LNCaP clone FGC (cell line): ENCODE measurements around the gene MFAP3L.
A peak's percentile ranks its signal among the peaks of the same experiment; 100 is the strongest.
"Not testable (repeated sequence)": the region's sequence is repeated elsewhere in the genome, so short reads cannot be mapped to it uniquely, and the experiment has no call there.

Experiments
- DNase-seq: peaks from one replicate; pipeline ENCODE4 v3.0.0-alpha.2; 2011; ENCODE audit warnings: low read depth
- H3K4me3 ChIP-seq: 2 replicates; pipeline ENCODE4 v1.5.1; 2011; ENCODE audit warnings: mild to moderate bottlenecking, low read depth, low read length, control low read depth
- TF ChIP-seq, protein P1 (sequence below): IDR thresholded peaks from 2 replicates; pipeline ENCODE4 v1.5.1; 2012; ENCODE audit warnings: mild to moderate bottlenecking; ENCODE audit not compliant: control insufficient read depth, insufficient read depth; ENCODE audit errors: extremely low read depth

Gene MFAP3L

DNA sequence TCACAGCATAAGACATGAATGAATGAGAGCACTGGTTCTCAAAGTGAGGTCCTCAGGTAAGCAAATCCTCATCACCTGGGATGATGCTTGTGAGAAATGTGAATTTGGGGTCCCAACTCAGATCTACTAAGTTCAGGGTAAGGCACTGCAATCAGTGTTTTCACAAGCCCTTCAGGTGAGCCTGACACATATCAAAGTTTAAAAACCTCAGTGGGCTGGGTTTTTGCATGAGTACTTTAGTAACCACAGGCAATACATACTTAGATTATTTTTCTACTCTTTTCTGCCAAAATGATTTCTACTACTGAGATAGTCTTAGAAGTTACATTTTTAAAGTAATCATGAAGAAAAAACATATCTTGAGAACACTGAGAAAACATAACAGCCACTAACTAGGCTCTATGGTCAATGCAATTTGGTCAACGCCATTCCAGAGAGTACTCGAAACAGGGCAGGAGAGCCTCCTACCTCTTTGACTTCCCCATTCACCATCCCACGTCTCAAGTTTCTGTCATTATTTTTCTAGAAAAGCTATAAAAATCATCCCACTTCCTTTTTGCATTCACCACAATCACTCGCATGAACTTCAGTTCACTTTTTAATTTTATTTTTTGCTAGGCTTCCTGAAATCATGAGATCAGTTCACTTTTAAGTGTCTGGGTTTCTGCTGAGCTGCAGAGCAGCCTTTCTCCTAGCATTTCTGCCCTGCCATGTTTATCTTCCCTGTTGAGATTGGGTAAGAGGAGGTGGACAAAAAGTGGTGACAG is 73.8 kb downstream of the MFAP3L start:
- no peak overlapping the region for H3K4me3 ChIP-seq
- no peak for DNase-seq
- TF ChIP-seq, protein P1, sequence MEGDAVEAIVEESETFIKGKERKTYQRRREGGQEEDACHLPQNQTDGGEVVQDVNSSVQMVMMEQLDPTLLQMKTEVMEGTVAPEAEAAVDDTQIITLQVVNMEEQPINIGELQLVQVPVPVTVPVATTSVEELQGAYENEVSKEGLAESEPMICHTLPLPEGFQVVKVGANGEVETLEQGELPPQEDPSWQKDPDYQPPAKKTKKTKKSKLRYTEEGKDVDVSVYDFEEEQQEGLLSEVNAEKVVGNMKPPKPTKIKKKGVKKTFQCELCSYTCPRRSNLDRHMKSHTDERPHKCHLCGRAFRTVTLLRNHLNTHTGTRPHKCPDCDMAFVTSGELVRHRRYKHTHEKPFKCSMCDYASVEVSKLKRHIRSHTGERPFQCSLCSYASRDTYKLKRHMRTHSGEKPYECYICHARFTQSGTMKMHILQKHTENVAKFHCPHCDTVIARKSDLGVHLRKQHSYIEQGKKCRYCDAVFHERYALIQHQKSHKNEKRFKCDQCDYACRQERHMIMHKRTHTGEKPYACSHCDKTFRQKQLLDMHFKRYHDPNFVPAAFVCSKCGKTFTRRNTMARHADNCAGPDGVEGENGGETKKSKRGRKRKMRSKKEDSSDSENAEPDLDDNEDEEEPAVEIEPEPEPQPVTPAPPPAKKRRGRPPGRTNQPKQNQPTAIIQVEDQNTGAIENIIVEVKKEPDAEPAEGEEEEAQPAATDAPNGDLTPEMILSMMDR, result no peak

DNA sequence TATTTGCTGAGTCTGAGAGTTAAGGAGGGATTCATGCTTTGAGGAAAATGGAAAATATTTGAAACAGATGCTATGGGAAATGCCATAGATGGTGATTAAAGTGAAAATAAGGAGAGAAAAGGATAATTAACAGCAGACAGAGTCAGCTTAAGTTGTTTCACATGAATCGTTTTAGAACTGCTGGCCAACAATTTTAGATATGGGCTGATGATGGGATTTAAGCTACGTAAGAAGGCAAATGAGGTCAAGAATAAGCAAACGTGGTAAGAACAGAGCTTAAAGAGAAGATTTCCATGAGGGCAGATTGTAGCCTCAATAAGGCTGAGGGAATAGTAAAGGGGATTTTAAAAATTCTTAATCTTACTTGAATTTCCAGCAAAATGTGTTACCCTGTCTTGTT is 77.9 kb downstream of the MFAP3L start:
- TF ChIP-seq, protein P1, result no peak
- no peak for DNase-seq
- H3K4me3 ChIP-seq, result no peak overlapping the region

DNA sequence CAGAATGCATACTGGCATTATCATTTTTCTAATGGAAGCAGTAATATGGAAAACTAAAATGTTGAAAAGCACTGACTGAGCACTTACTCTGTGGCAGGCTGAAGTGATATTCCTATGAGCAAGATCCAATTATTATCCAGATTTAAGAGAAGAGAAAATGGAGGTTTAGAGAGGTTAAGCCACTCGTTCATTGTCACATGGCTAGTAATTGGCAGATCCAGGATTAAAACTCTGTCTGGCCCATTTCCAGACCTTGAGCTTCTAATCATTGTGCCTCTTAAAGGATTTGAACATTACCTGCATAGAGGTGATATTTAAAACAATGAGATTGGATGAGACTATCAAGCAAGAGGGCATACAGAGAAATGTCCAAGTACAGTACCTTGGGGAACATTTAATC is 80.6 kb downstream of the MFAP3L start:
- TF ChIP-seq, protein P1, result no peak
- DNase-seq, result no peak
- H3K4me3 ChIP-seq, result no peak overlapping the region

DNA sequence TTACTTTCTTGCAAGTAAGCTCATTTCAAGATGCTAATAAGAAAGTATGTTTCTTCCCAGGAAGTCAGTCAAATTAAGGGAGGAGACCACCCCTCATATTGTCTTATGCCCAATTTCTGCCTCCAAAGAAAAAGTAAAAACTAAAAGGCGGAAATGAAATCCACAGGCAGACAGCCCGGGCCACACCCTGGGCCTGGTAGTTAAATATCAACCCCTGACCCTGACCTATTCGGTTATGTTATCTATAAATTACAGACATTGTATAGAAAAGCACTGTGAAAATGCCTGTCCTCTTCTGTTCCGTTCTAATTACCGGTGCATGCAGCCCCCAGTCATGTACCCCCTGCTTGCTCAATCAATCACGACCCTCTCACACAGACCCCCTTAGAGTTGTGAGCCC is 82.6 kb downstream of the MFAP3L start:
- H3K4me3 ChIP-seq, DNase-seq: not testable (repeated sequence)

DNA sequence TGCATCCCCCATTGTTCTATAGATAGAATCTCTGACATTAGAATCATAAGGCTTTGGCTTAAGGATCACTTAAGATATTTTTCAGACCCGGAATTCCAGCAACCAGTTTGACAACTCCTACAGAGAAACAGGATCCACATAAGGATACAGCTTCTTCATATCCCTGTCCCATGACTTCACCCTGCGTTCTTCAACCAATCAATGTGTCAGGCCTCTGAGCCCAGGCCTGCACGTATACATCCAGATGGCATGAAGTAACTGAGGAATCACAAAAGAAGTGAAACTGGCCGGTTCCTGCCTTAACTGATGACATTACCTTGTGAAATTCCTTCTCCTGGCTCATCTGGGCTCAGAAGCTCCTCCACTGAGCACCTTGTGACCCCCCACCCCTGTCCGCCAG is 85.1 kb downstream of the MFAP3L start:
- DNase-seq, result peak; percentile 32
- H3K4me3 ChIP-seq, result no peak overlapping the region
- TF ChIP-seq, protein P1, result no peak

DNA sequence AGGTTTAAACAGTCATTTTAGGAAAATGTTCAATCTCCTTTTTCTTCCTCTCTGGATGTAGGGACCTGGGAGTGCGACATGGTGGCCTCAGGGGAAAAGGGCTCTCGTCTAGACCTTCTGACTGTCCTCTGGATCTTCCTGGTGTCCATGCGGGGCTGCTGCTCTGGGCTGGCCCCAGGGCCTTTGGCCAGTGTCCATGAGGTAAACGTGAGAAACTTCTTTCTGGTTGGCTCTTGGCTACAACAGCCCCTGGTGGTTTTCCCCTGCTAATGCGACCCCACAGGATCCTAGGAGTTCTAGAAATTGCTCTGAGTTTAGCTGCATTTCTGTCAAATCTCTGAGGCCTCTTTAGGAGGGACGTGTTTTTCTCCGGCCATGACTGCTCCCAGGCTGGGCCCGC is 85.7 kb downstream of the MFAP3L start:
- TF ChIP-seq, protein P1, result no peak
- no peak for DNase-seq
- no peak overlapping the region for H3K4me3 ChIP-seq
